HepG2 (cell line): ENCODE results near the gene PSD. TPM values are rescaled to one million over a fixed set of nuclear protein-coding genes. Genes with fewer than 3 reads are reported as not detected.
A peak's percentile ranks its signal among the peaks of the same experiment; 100 is the strongest.

Experiments used
- CENPT ChIP-seq: sonication (generic); formaldehyde crosslinking; IDR thresholded peaks from 2 replicates; pipeline ENCODE4 v1.8.0; 2022; ENCODE audit warnings: low read depth, mild to moderate bottlenecking, moderate library complexity, missing genetic modification reagents
- GLMP ChIP-seq: sonication (generic); formaldehyde crosslinking; IDR thresholded peaks from 2 replicates; pipeline ENCODE4 v1.9.0; 2021; ENCODE audit warnings: missing genetic modification reagents, mild to moderate bottlenecking, borderline replicate concordance
- MAF1 ChIP-seq: sonication (generic); formaldehyde crosslinking; IDR thresholded peaks from 2 replicates; pipeline ENCODE4 v1.5.0; 2020; ENCODE audit warnings: missing genetic modification reagents, borderline replicate concordance
- NONO ChIP-seq, 2 experiments: fragments of 450-650 bp in 1 of 2; sonication (generic) in 1 of 2; formaldehyde crosslinking in 1 of 2; IDR thresholded peaks in 1 of 2; conservative IDR thresholded peaks in 1 of 2; 2 replicates each; pipeline versions ENCODE4 v1.6.1 to v1.8.0; 2017 to 2022; ENCODE audit warnings: mild to moderate bottlenecking in 1 of 2, missing genetic modification reagents in 1 of 2, moderate library complexity in 1 of 2
- NPAS2 ChIP-seq: sonication (generic); formaldehyde crosslinking; IDR thresholded peaks from 2 replicates; pipeline ENCODE4 v1.8.0; 2022; ENCODE audit warnings: mild to moderate bottlenecking, missing genetic modification reagents, borderline replicate concordance
- RBAK ChIP-seq: sonication (generic); formaldehyde crosslinking; IDR thresholded peaks from 2 replicates; pipeline ENCODE4 v1.5.1; 2020; ENCODE audit warnings: mild to moderate bottlenecking, missing genetic modification reagents
- SMAD3 ChIP-seq: sonication (generic); formaldehyde crosslinking; IDR thresholded peaks from 2 replicates; pipeline ENCODE4 v1.4.0; 2020; ENCODE audit warnings: missing genetic modification reagents
- ZBTB26 ChIP-seq: IDR thresholded peaks from 2 replicates; pipeline ENCODE4 v1.6.1; 2016; ENCODE audit warnings: missing compliant biosample characterization, missing genetic modification reagents, borderline replicate concordance
- ZKSCAN1 ChIP-seq: fragments of 150-350 bp; IDR thresholded peaks from 2 replicates; pipeline ENCODE4 v1.6.1; 2014; ENCODE audit warnings: low read length
- ZMYM4 ChIP-seq: sonication (generic); formaldehyde crosslinking; IDR thresholded peaks from 2 replicates; pipeline ENCODE4 v1.8.1; 2023; ENCODE audit warnings: mild to moderate bottlenecking, missing genetic modification reagents
- ZSCAN21 ChIP-seq: sonication (generic); formaldehyde crosslinking; IDR thresholded peaks from 2 replicates; pipeline ENCODE4 v1.8.0; 2022; ENCODE audit warnings: mild to moderate bottlenecking, missing genetic modification reagents, moderate library complexity, borderline replicate concordance
- polyA plus RNA-seq, 8 experiments: library from polyadenylated mRNA; depleted of rRNA in 3 of 8; stranded (reverse) in 7 of 8; unstranded in 1 of 8; fragments of >200 nt; fragmentation: Illumina TruSeq in 4 of 8; extraction: Trizol in 4 of 8; gene quantifications; 2 replicates each; pipeline versions ENCODE4 v1.2.1 to v1.2.3, GENCODE V29; 2011 to 2016; ENCODE audit warnings: low read depth in 4 of 8, missing spikeins in 1 of 8, mixed read lengths in 1 of 8; ENCODE audit not compliant: insufficient read depth in 1 of 8
- total RNA-seq, 5 experiments: library from RNA; depleted of rRNA; stranded (reverse); fragments of >200 nt; fragmentation: Illumina TruSeq; extraction: Trizol; gene quantifications; 2 replicates each; pipeline ENCODE4 v1.2.3, GENCODE V29; 2016; ENCODE audit warnings: low read depth in 1 of 5
- TF ChIP-seq, protein P1 (sequence below): sonication (generic); formaldehyde crosslinking; IDR thresholded peaks from 2 replicates; pipeline ENCODE4 v1.5.0; 2020; ENCODE audit warnings: mild to moderate bottlenecking, missing genetic modification reagents, moderate library complexity
- TF ChIP-seq, protein P2 (sequence below): sonication (generic); formaldehyde crosslinking; IDR thresholded peaks from 2 replicates; pipeline ENCODE4 v1.4.0; 2020; ENCODE audit warnings: missing genetic modification reagents
- TF ChIP-seq, protein P3 (sequence below): IDR thresholded peaks from 2 replicates; pipeline ENCODE4 v1.6.1; 2016; ENCODE audit warnings: low read depth, missing genetic modification reagents, missing compliant biosample characterization

Gene PSD
- total and polyA plus RNA-seq, 2 of the 13 experiments (the other 11 are each of a cell fraction or from before 2014, with no cell fraction given), result 0.35 to 0.58 TPM

- TF ChIP-seq, protein P1, sequence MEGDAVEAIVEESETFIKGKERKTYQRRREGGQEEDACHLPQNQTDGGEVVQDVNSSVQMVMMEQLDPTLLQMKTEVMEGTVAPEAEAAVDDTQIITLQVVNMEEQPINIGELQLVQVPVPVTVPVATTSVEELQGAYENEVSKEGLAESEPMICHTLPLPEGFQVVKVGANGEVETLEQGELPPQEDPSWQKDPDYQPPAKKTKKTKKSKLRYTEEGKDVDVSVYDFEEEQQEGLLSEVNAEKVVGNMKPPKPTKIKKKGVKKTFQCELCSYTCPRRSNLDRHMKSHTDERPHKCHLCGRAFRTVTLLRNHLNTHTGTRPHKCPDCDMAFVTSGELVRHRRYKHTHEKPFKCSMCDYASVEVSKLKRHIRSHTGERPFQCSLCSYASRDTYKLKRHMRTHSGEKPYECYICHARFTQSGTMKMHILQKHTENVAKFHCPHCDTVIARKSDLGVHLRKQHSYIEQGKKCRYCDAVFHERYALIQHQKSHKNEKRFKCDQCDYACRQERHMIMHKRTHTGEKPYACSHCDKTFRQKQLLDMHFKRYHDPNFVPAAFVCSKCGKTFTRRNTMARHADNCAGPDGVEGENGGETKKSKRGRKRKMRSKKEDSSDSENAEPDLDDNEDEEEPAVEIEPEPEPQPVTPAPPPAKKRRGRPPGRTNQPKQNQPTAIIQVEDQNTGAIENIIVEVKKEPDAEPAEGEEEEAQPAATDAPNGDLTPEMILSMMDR (CRISPR knock-in tag), result peak; percentile 91
- no peak for TF ChIP-seq GLMP (CRISPR knock-in tag)
- TF ChIP-seq, protein P2, sequence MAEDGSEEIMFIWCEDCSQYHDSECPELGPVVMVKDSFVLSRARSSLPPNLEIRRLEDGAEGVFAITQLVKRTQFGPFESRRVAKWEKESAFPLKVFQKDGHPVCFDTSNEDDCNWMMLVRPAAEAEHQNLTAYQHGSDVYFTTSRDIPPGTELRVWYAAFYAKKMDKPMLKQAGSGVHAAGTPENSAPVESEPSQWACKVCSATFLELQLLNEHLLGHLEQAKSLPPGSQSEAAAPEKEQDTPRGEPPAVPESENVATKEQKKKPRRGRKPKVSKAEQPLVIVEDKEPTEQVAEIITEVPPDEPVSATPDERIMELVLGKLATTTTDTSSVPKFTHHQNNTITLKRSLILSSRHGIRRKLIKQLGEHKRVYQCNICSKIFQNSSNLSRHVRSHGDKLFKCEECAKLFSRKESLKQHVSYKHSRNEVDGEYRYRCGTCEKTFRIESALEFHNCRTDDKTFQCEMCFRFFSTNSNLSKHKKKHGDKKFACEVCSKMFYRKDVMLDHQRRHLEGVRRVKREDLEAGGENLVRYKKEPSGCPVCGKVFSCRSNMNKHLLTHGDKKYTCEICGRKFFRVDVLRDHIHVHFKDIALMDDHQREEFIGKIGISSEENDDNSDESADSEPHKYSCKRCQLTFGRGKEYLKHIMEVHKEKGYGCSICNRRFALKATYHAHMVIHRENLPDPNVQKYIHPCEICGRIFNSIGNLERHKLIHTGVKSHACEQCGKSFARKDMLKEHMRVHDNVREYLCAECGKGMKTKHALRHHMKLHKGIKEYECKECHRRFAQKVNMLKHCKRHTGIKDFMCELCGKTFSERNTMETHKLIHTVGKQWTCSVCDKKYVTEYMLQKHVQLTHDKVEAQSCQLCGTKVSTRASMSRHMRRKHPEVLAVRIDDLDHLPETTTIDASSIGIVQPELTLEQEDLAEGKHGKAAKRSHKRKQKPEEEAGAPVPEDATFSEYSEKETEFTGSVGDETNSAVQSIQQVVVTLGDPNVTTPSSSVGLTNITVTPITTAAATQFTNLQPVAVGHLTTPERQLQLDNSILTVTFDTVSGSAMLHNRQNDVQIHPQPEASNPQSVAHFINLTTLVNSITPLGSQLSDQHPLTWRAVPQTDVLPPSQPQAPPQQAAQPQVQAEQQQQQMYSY (CRISPR knock-in tag), result no peak
- TF ChIP-seq, protein P3, sequence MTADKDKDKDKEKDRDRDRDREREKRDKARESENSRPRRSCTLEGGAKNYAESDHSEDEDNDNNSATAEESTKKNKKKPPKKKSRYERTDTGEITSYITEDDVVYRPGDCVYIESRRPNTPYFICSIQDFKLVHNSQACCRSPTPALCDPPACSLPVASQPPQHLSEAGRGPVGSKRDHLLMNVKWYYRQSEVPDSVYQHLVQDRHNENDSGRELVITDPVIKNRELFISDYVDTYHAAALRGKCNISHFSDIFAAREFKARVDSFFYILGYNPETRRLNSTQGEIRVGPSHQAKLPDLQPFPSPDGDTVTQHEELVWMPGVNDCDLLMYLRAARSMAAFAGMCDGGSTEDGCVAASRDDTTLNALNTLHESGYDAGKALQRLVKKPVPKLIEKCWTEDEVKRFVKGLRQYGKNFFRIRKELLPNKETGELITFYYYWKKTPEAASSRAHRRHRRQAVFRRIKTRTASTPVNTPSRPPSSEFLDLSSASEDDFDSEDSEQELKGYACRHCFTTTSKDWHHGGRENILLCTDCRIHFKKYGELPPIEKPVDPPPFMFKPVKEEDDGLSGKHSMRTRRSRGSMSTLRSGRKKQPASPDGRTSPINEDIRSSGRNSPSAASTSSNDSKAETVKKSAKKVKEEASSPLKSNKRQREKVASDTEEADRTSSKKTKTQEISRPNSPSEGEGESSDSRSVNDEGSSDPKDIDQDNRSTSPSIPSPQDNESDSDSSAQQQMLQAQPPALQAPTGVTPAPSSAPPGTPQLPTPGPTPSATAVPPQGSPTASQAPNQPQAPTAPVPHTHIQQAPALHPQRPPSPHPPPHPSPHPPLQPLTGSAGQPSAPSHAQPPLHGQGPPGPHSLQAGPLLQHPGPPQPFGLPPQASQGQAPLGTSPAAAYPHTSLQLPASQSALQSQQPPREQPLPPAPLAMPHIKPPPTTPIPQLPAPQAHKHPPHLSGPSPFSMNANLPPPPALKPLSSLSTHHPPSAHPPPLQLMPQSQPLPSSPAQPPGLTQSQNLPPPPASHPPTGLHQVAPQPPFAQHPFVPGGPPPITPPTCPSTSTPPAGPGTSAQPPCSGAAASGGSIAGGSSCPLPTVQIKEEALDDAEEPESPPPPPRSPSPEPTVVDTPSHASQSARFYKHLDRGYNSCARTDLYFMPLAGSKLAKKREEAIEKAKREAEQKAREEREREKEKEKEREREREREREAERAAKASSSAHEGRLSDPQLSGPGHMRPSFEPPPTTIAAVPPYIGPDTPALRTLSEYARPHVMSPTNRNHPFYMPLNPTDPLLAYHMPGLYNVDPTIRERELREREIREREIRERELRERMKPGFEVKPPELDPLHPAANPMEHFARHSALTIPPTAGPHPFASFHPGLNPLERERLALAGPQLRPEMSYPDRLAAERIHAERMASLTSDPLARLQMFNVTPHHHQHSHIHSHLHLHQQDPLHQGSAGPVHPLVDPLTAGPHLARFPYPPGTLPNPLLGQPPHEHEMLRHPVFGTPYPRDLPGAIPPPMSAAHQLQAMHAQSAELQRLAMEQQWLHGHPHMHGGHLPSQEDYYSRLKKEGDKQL (CRISPR knock-in tag), result no peak
- no peak for TF ChIP-seq NONO (IDR thresholded peaks at IDR 0.05)
- TF ChIP-seq NONO (CRISPR knock-in tag; conservative IDR thresholded peaks at IDR 0.05), result peak; percentile 1; the same call in 1 of the 2 replicates
- TF ChIP-seq ZMYM4 (CRISPR knock-in tag), result peak; percentile 65; the same call in 1 of the 2 replicates
- TF ChIP-seq NPAS2, result no peak
- TF ChIP-seq ZSCAN21 (CRISPR knock-in tag), result peak; percentile 68; the same call in 1 of the 2 replicates
- TF ChIP-seq ZBTB26 (CRISPR knock-in tag), result no peak; the same call in 1 of the 2 replicates
- no peak for TF ChIP-seq ZKSCAN1
- TF ChIP-seq RBAK (CRISPR knock-in tag), result no peak
- TF ChIP-seq MAF1 (CRISPR knock-in tag), result peak; percentile 79; the same call in 1 of the 2 replicates
- TF ChIP-seq SMAD3 (CRISPR knock-in tag), result peak; percentile 53
- TF ChIP-seq CENPT (CRISPR knock-in tag), result no peak
Observed at GRCh38 chr10:102394079-102394800, 24.3 kb downstream of the PSD start (continued).
